ENCODE results near the gene KIF17.

DNA sequence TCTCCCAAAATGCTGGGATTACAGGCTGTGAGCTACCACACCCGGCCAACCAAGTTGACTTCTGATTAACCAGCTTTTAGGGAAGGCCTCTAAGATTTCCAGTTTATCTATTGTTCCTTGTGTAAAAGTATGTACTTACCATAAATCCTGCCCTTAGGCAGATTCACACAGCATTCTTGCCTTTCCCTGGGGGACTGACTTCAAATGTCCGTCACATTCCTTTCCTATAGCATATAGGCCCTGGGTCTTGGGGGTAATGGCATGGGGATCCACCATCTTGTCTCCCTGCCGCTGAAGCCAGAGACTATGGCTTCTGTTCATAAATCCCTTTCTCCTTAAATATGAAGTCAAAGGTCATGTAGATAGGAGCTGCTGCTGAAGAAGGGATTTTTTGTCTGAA lies 85.4 kb downstream of the KIF17 start:
- TF ChIP-seq, protein P1, sequence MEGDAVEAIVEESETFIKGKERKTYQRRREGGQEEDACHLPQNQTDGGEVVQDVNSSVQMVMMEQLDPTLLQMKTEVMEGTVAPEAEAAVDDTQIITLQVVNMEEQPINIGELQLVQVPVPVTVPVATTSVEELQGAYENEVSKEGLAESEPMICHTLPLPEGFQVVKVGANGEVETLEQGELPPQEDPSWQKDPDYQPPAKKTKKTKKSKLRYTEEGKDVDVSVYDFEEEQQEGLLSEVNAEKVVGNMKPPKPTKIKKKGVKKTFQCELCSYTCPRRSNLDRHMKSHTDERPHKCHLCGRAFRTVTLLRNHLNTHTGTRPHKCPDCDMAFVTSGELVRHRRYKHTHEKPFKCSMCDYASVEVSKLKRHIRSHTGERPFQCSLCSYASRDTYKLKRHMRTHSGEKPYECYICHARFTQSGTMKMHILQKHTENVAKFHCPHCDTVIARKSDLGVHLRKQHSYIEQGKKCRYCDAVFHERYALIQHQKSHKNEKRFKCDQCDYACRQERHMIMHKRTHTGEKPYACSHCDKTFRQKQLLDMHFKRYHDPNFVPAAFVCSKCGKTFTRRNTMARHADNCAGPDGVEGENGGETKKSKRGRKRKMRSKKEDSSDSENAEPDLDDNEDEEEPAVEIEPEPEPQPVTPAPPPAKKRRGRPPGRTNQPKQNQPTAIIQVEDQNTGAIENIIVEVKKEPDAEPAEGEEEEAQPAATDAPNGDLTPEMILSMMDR (IDR thresholded peaks at IDR 0.05), result no peak
- TF ChIP-seq POLR2A (IDR thresholded peaks at IDR 0.05), result no peak

All from suprapubic skin (tissue), 3 donors.